Activated CD4-positive, alpha-beta T cell treated with anti-CD3 and anti-CD28 coated beads, Interleukin-2, amount 50 U/mL, for 4 hours (primary cell): ENCODE measurements around the gene PEX14.

Source experiments
- DNase-seq, 2 experiments: peaks; one replicate each; pipeline ENCODE4 v3.0.0-alpha.2; 2020

PEX14 gene

DNA sequence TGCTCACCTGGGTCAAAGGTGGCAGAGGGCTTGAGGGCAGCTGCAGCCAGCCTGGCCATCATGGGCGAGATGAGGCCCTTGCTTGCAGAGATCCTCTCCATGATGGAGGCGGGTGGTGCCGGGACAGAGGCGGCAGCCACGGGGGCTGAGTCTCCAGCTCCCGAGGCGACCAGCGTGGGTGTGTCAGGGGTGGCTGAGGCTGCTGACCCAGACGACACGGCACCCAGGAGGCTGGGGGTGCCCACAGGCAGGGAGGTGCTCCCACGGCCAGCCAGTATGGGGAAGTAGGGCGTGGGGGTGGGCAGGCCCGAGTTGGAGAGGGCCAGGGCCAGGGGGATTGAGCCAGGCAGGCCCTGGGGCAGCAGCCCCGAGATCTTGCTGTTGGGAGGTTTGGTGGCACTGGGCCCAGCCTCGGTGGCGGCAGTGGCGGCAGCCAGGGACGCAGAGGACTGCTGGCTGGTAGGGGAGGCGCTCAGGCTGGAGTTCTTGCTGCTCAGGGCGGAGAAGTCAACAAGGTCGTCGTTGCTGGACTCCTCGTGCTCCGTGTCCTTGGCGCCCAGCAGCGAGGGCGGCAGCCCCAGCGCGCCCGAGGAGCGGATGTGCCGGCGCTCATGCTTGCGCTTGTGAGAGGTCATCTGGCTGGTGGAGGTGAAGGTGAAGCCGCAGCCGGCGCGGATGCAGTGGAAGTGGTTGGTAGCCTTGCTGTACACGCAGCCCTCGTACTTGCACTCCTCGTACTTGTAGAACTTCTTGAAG is 178.8 kb downstream of the PEX14 start:
- no peak for DNase-seq

GRCh38 chr1:10655002-10655401 is 180.3 kb downstream of the PEX14 start:
- DNase-seq, result no peak

- DNase-seq, result no peak
These were observed 181.7 kb downstream of the PEX14 start for GRCh38 chr1:10656431-10656830.

DNA sequence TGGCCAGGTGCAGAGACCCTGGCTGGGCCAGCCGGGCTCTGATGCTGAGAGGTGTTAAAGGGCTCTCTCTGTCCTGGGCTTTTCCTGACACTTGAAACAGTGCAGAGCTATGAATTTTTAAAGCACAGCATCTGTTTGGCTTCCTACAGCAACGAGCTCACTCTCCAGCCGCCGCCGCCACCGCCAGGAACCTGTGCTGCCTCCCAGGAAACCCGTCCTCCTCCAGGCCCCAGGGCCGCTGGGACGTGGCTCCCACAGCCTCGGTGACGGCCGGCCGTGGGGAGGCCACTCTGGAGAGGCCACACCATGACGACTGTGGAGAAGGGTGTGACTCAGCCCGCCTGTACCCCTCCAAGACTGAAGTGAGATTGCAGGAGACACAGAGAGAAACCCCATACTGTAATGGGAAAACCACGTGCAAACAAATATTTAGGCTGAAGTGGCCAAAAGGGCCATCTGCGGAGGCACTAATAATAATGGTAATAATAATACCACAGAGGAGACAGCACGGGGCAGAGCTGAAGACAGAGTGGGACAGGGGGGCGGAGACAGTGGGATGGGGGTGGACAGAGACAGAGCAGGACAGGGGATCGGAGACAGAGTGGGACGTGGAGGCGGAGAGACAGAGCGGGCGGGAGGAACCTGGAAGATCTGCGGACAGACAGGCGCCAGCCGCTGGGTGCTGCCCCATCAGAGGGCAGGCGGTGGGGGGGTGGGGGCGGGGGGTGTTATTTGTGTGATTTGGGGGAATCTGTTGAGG is 182.5 kb downstream of the PEX14 start:
- no peak for DNase-seq

- DNase-seq, result no peak
These were observed 183.8 kb downstream of the PEX14 start for GRCh38 chr1:10658396-10659066.

DNA sequence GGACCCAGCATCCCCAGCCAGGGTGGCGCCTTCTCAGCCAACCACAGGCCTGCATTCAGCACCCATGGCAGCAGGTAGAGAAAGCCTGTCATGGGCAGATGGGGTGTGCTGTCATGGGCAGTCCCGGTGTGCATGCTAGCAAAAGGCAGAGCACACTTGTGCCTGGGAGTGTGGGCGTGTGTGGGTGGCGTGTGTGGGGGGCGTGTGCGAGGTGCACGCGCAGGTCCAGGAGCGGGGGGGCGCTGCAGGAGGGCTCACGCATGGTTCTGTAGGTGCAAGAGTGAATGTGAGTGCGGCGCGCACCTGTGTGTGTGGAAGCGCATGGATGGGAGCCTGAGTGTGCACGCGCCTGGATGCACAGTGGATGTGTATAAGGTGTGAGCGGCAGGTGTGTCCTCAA is 184.5 kb downstream of the PEX14 start:
- no peak for DNase-seq

DNA sequence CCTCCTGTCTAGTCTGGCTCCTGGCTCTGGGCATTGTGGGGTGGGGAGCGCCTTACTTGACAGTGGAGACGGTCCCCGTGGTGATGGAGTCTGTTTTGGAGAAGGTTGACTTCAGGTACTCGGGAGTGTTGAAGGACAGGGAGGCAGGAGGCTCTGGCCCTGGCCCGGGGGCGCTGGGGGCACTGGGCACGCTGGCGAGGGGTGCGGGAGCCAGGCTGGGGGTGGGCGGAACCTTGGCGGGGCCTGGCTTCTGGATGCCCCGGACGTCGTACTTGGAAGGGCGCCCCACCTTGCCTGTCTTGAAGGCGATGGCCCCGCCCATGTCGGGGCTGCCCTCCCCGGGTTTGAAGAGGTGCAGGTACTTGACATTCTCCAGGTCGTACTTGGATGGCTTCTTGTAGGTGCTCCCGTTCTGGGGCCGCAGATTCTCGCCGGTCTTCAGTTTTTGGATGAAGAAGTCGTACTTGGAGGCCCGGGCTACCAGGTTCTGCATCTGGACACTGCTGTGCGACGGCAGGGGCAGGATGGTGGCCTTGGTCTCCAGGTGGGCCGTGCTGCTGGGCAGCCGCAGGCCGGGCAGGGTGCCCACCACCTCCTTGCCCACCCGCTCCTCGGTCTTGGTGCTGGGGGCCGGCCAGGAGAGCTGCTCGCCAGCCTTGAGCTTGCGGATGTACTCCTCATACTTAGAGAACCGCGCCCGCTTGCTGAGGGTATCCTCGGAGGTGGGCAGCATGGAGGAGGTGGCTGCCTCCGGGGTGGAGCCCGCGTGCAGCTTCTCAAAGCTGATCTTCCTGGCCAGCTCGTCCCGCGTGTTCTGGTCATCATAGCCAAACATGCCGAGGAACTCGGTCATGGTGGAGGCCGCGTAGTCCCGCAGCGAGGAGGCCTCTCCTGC is 185.1 kb downstream of the PEX14 start:
- DNase-seq, result no peak

- no peak for DNase-seq
These were observed 186.7 kb downstream of the PEX14 start for GRCh38 chr1:10661453-10661852.

- DNase-seq, result no peak
These were observed 187.4 kb downstream of the PEX14 start for GRCh38 chr1:10662090-10662688.

DNA sequence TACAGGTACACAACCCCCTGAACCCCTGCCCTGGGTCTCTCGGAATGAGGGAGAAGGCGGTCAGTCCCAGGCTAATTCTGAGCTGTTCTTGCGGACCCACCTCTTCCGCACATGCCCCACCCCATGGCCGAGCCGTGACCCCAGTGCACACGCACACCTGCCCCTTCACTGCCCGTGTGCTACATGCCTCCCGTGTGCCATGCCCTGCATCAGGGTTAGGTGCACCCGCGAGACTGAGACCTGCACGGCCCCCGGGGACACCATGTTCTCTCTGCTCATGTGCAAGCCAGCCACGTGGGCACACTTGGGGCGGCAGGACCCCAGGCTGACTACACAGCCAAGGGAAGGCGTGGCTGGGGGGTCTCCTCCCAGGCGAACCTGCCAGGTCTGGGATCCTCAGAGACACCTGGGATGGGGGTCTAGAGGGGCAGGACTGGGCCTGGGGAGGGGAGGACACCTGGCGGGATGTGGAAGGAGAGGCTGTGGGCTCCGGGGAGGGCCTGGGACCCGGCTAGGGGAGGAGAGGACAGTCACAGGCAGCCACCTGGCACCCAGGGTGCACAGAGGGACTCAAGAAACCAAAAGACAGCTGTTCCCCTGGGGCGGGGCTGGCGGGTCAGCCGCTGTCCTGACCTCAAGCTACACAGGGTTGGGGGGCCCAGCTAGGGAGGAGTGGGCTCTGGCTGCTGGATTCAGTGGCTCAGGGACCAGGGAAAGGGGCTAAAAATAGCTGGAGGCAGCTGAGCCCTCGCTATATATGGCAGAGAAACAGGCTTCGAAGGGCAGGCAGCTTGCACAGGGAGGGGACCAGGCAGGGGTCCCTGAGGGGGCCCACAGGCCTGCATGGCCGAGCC is 188.3 kb downstream of the PEX14 start:
- DNase-seq, result no peak

- DNase-seq, result no peak
These were observed 188.9 kb downstream of the PEX14 start for GRCh38 chr1:10663678-10664035.

DNA sequence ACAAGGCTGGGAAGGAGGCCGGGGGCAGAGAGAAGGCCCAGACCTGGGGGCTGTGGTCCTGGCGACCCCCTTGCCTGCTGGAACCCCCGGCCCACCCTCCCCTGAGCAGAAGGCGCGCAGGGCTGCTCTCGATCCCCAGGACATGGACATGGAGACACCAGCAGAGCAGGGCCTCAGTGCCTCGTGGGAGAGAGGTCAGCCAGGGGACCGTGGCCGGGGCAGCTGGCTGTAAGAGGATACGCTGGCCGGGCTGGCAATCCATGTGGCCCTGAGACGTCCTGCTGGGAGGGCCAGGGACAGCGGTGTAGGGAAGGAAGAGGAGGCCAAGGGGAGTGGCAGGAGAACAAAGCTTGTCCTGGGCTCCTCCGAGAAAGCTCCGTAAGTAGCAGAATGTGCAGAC is 189.5 kb downstream of the PEX14 start:
- no peak for DNase-seq

DNA sequence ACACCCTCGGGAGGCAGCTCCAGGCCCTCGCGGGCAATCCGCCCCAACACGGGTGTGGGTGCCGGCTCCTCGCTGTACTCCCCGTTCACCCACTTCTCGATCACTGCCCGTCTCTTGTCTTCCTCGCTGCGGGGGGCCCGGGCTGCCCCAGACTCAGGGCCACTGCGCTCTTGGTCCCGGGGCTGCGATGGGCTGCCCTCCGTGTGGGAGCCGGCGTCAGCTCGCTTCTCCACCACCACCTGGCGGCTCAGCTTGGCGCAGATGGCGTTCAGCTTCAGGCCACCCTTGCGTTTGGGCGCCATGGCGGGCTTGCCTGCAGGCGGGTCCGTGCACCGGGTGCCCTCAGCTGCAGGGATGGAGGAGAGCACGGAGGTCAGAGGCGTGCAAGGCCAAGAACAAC is 190.5 kb downstream of the PEX14 start:
- no peak for DNase-seq

GRCh38 chr1:10665930-10666850 is 191.4 kb downstream of the PEX14 start:
- DNase-seq, result no peak

DNA sequence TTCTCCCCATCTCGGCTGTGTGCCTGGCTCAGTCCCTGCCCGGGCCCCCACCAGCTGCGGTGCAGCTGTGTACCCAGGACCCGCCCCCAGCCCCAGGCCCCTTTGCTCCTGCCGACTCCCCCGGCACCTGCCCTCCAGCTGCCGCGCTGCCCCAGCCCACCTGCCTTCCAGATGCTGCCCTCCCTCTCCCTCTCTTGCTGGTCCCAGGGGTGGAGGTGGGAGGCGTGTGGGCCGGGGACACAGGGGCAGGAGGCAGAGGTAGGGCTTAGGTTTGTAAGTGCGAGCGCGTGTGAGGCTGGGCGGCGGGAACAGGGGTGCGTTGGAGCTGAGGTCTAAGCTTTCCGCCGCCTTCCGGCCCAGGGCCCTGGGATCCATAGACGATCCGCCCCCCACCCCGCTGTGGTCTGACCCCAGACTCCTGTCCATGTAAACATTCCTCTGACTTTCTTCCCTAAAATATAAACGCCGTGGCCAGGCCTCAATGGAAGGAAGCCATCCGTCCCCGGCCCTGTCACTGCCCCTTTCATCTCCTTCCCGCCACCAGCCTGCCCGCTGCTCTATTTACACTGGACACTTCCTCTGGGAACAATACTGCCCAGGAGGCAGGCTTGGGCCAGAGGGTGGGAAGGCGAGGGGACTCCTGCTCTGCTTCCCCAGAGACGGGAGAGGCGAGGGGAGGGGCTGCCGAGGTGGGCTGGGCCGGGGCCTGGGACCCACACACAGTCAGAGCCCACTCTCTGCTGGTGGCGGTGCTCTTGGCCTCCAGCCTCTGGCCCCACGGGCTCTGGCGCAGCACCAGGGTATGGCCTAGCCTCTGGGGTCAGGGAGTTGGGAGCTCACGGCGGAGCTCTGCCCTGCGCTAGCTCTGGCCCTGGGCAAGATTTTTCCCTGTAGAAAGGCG is 193.4 kb downstream of the PEX14 start:
- no peak for DNase-seq

- no peak for DNase-seq
These were observed 194.8 kb downstream of the PEX14 start for GRCh38 chr1:10669570-10669969.

DNA sequence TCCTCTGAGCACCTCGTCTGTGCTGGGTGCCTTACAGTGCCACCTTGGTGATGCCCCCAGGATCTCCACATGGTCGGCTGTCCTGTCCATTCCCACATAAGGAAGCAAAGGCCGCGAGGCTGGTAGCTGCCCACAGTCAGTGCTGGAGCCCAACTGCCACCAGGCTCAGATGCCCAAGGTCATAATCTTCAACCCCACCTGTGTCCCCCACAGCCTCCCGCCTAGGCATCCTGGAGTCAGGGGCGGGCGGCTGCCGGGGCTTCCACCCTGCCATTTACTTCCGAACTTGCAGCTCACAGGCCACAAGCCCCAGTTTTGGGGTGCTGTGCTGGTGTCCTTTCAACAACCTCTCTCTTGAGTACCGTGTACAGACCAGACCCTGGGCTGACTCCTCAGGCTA is 195.4 kb downstream of the PEX14 start:
- DNase-seq, result no peak

DNA sequence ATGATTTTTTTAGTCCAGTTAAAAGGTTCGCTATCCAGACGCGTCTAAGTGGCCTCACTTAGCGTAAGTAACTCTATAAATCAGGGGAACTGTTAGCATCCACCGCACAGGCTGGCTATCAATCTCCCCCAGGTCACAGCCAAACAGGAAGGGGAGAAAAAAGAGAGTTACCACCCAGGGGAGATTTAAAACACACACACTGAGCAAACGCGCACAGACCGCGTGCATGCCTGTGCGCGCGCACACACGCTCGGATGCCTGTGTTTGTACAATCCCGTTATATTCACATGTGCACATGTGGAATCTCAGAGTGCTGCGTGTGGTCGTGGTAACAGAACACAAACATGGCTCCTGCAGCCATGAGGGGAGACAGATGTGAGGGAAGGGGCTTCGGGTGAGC is 196.3 kb downstream of the PEX14 start:
- no peak for DNase-seq

DNA sequence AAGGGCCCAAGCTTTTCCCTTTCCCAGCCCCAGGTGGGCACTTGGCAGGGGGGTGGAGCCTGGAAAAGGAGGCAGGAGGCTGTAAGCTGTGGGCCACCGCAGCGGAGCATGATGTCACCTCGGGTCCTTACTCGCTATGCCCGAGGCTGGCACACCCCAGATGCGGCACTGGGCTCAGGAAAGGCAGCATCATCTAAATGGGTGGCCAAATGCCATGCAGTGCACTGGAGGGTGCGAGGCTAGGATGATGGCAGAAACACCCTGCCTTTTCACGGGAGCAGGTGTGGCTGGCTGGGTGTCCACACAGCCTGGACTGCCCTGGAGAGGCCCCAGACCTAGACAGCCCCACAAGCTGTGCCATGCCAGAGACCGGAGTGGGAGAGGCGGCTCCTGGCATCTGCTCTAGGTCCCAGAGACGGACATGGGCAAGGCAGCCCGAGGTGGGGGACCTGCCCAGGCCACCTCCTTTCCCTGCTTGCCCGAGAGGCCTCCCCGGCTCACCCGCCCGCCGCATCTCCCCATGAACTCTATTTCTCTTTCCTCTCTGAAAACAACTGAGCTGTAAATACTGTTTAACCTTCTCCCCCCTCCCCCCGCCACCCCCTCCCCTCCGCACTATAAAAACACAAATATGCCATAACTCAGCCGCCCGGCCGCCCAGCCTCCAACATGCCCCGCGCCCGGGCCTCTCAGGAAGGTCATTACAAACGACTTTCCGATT is 197.0 kb downstream of the PEX14 start:
- no peak for DNase-seq
